Measurements from ENCODE around the gene ONECUT3. TPM values are rescaled to one million over a fixed set of nuclear protein-coding genes. Genes with fewer than 3 reads are reported as not detected.

ONECUT3 gene
- polyA plus RNA-seq, 1 donor (not counting 4 experiments of a cell fraction or from before 2014, with no cell fraction given), result 0.01 TPM

DNA sequence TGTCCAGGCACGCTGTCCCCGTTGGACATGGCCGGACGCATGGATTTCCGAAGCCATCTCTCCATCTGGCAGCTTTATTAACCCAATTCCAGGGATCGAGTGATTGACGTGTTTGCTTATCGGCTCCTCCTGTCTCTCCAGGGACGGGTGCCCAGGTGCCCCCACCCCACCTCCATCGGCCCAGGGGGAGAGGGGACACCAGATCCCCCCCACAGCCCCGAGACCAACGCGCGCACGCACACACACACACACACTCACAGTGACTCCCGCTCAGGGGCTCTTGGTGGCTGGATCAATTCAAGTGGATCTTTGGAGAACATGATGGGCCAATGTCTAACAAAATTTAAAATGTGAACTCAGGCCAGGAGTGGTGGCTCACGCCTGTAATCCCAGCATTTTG, 23.1 kb upstream of the ONECUT3 start:
- Histone ChIP-seq H3K9me3 (ENCODE audit: control insufficient read depth, low read depth, low read length) (no peaks in the 10 kb centered on the region), H3K79me2 (ENCODE audit: control insufficient read depth, insufficient read depth, low read length) (no peaks in the 10 kb centered on the region), H3K9ac (ENCODE audit: control insufficient read depth, extremely low read depth, insufficient read depth, low read length) (no peak overlapping the region), H3K4me1 (ENCODE audit: control insufficient read depth, extremely low read depth, insufficient read depth, low read length) (no peaks in the 10 kb centered on the region), H3K36me3 (ENCODE audit: control insufficient read depth in 2 of 2, extremely low read depth in 1 of 2, insufficient read depth in 2 of 2, low read length in 2 of 2) (no peaks in the 10 kb centered on the region), H3K27me3 (ENCODE audit: control insufficient read depth, extremely low read depth, insufficient read depth, low read length) (peaks cover 36% of the 10 kb centered on the region), H2AFZ (ENCODE audit: control insufficient read depth, low read length) (no peak overlapping the region), H3K4me3 (ENCODE audit: control insufficient read depth in 2 of 3, extremely low read depth in 1 of 3, insufficient read depth in 2 of 3, low read depth in 1 of 3, low read length in 3 of 3) (no peak overlapping the region), H3K9me1 (ENCODE audit: control insufficient read depth, extremely low read depth, insufficient read depth, low read length) (no peaks in the 10 kb centered on the region), H4K20me1 (ENCODE audit: control insufficient read depth, extremely low read depth, insufficient read depth, low read length) (no peaks in the 10 kb centered on the region), H3K27ac (ENCODE audit: control insufficient read depth, insufficient read depth, low read length) (no peak overlapping the region), H3K4me2 (ENCODE audit: control insufficient read depth, extremely low read depth, insufficient read depth, low read depth, low read length) (no peak overlapping the region)
- FAIRE-seq (no peak), DNase-seq (ENCODE audit: low read depth, low spot score) (no peak)
- TF ChIP-seq, protein P1, sequence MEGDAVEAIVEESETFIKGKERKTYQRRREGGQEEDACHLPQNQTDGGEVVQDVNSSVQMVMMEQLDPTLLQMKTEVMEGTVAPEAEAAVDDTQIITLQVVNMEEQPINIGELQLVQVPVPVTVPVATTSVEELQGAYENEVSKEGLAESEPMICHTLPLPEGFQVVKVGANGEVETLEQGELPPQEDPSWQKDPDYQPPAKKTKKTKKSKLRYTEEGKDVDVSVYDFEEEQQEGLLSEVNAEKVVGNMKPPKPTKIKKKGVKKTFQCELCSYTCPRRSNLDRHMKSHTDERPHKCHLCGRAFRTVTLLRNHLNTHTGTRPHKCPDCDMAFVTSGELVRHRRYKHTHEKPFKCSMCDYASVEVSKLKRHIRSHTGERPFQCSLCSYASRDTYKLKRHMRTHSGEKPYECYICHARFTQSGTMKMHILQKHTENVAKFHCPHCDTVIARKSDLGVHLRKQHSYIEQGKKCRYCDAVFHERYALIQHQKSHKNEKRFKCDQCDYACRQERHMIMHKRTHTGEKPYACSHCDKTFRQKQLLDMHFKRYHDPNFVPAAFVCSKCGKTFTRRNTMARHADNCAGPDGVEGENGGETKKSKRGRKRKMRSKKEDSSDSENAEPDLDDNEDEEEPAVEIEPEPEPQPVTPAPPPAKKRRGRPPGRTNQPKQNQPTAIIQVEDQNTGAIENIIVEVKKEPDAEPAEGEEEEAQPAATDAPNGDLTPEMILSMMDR (optimal IDR thresholded peaks at IDR 0.05 in 1 of 3, IDR thresholded peaks at IDR 0.05 in 1 of 3, conservative IDR thresholded peaks at IDR 0.05 in 1 of 3; ENCODE audit: extremely low read depth in 1 of 3, insufficient read depth in 2 of 3, low read length in 3 of 3), result no peak
- no peak for TF ChIP-seq EZH2 (IDR thresholded peaks at IDR 0.05; ENCODE audit: low read length)
- dilution Hi-C loops (cut with MboI; ENCODE audit: extremely low pct_ligation_motif_present, low sequenced_read_pairs), result no loop called here

DNA sequence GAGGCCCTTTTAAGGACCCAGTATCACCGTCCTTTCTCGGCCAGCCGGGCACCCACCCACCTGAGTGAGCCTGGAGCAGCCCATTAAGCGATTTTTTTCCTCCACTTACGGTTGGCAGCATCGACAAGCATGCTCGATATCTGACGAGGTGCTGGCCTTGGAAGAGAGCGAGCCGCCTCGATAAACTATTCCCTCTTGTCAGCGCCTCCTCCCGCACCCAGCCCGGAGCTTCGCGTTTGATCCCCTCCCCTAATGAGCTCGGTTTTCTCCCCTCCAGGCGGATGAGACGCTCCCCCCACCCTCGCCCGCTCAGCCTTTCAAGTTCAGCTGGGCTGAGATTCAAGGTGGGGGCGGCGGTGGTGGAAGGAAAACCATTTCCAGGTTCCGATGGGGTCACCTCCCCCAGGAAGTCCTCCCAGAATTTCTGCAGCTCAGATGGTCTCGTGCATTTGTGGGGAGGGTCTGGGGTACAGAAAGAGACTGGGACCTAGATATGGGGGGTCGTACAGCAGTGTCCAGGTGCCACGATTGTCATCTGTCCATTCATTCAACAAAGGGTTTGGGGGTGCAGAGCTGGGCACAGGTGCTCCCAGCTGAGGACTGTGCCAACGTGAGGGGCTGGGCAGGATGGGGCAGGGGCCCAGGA, 18.9 kb upstream of the ONECUT3 start:
- Histone ChIP-seq H4K20me1 (ENCODE audit: control insufficient read depth, extremely low read depth, insufficient read depth, low read length) (no peaks in the 10 kb centered on the region), H3K36me3 (ENCODE audit: control insufficient read depth in 2 of 2, extremely low read depth in 1 of 2, insufficient read depth in 2 of 2, low read length in 2 of 2) (no peaks in the 10 kb centered on the region), H3K79me2 (ENCODE audit: control insufficient read depth, insufficient read depth, low read length) (no peaks in the 10 kb centered on the region), H3K27me3 (ENCODE audit: control insufficient read depth, extremely low read depth, insufficient read depth, low read length) (peaks cover 36% of the 10 kb centered on the region), H3K4me1 (ENCODE audit: control insufficient read depth, extremely low read depth, insufficient read depth, low read length) (no peaks in the 10 kb centered on the region), H3K4me3 (ENCODE audit: control insufficient read depth in 2 of 3, extremely low read depth in 1 of 3, insufficient read depth in 2 of 3, low read depth in 1 of 3, low read length in 3 of 3) (no peak overlapping the region), H3K4me2 (ENCODE audit: control insufficient read depth, extremely low read depth, insufficient read depth, low read depth, low read length) (no peak overlapping the region), H2AFZ (ENCODE audit: control insufficient read depth, low read length) (no peak overlapping the region), H3K27ac (ENCODE audit: control insufficient read depth, insufficient read depth, low read length) (no peak overlapping the region), H3K9me3 (ENCODE audit: control insufficient read depth, low read depth, low read length) (no peaks in the 10 kb centered on the region), H3K9ac (ENCODE audit: control insufficient read depth, extremely low read depth, insufficient read depth, low read length) (no peak overlapping the region), H3K9me1 (ENCODE audit: control insufficient read depth, extremely low read depth, insufficient read depth, low read length) (no peaks in the 10 kb centered on the region)
- DNase-seq (ENCODE audit: low read depth, low spot score) (no peak), FAIRE-seq (no peak)
- dilution Hi-C loops (cut with MboI; ENCODE audit: extremely low pct_ligation_motif_present, low sequenced_read_pairs), result no loop called here
- peak; percentile 53 for TF ChIP-seq EZH2 (IDR thresholded peaks at IDR 0.05; ENCODE audit: low read length)
- TF ChIP-seq, protein P1 (optimal IDR thresholded peaks at IDR 0.05 in 1 of 3, IDR thresholded peaks at IDR 0.05 in 1 of 3, conservative IDR thresholded peaks at IDR 0.05 in 1 of 3; ENCODE audit: extremely low read depth in 1 of 3, insufficient read depth in 2 of 3, low read length in 3 of 3), result no peak

Data from keratinocyte (primary cell).